SIG-M5 treated with dmso at 0.1 percent for 504 hours (cell line): ENCODE measurements around the gene BIRC5.

ENCODE experiments used
- DNase-seq: peaks from one replicate; lab custom pipeline; 2025; ENCODE audit not compliant: unreplicated experiment; lab: John Stamatoyannopoulos, UW

The BIRC5 gene

GRCh38 chr17:78255029-78255656, 41.1 kb downstream of the BIRC5 start:
- no peak for DNase-seq

GRCh38 chr17:78255953-78256706, 42.1 kb downstream of the BIRC5 start:
- DNase-seq: peak; percentile 33

GRCh38 chr17:78256707-78257591, 42.9 kb downstream of the BIRC5 start:
- DNase-seq: no peak

- peak; percentile 65 for DNase-seq
Observed at GRCh38 chr17:78257810-78258322, 43.8 kb downstream of the BIRC5 start.

GRCh38 chr17:78258323-78259191, 44.5 kb downstream of the BIRC5 start:
- peak; percentile 77 for DNase-seq

- no peak for DNase-seq
Observed at GRCh38 chr17:78259192-78259554, 45.1 kb downstream of the BIRC5 start.

GRCh38 chr17:78263063-78263735, 49.1 kb downstream of the BIRC5 start:
- DNase-seq: no peak

GRCh38 chr17:78263736-78264340, 49.8 kb downstream of the BIRC5 start:
- DNase-seq: no peak

- no peak for DNase-seq
Observed at GRCh38 chr17:78264590-78264989, 50.5 kb downstream of the BIRC5 start.

GRCh38 chr17:78265121-78265520, 51.1 kb downstream of the BIRC5 start:
- DNase-seq: no peak

- no peak for DNase-seq
Observed at GRCh38 chr17:78266231-78266631, 52.2 kb downstream of the BIRC5 start.

GRCh38 chr17:78266771-78267170, 52.7 kb downstream of the BIRC5 start:
- DNase-seq: no peak

- DNase-seq: no peak
Observed at GRCh38 chr17:78267253-78268073, 53.4 kb downstream of the BIRC5 start.

GRCh38 chr17:78268191-78268874, 54.3 kb downstream of the BIRC5 start:
- no peak for DNase-seq

- no peak for DNase-seq
Observed at GRCh38 chr17:78268951-78269905, 55.2 kb downstream of the BIRC5 start.

GRCh38 chr17:78269955-78270381, 55.9 kb downstream of the BIRC5 start:
- no peak for DNase-seq
